Thoracic aorta (tissue), 2 donors: ENCODE data around the gene RNFT2. TPM values are rescaled to one million over a fixed set of nuclear protein-coding genes. Genes with fewer than 3 reads are reported as not detected.

Experiments used
- ATAC-seq: fragments of 150-250 bp; one replicate; pipeline ENCODE4 v1.8.0; 2017; ENCODE audit warnings: low read depth; ENCODE audit not compliant: insufficient number of reproducible peaks, low FRiP score
- DNase-seq: peaks from one replicate; pipeline ENCODE4 v3.0.0-alpha.2; 2020; ENCODE audit warnings: low spot score
- H3K27ac ChIP-seq, 2 donors: fragments of 200-600 bp; sonication (generic); 1 replicate in 1 of 2; 2 replicates in 1 of 2; pipeline ENCODE4 v1.5.1; 2016; ENCODE audit warnings: mild to moderate bottlenecking in 2 of 2, moderate library complexity in 2 of 2
- H3K27me3 ChIP-seq: fragments of 200-600 bp; sonication (generic); replicated peaks from 2 replicates; pipeline ENCODE4 v1.6.0; 2016; ENCODE audit warnings: mild to moderate bottlenecking; ENCODE audit not compliant: insufficient read depth
- H3K36me3 ChIP-seq: fragments of 200-600 bp; sonication (generic); one replicate; pipeline ENCODE4 v1.5.1; 2016
- H3K4me1 ChIP-seq, 2 donors: fragments of 200-600 bp; sonication (generic); 1 replicate in 1 of 2; 2 replicates in 1 of 2; pipeline versions ENCODE4 v1.5.1 to v1.6.0; 2016; ENCODE audit warnings: low read depth in 2 of 2, mild to moderate bottlenecking in 1 of 2; ENCODE audit not compliant: control insufficient read depth in 1 of 2
- H3K4me3 ChIP-seq: fragments of 200-600 bp; sonication (generic); 2 replicates; pipeline ENCODE4 v1.5.1; 2016; ENCODE audit warnings: mild to moderate bottlenecking
- H3K9me3 ChIP-seq: fragments of 200-600 bp; sonication (generic); 2 replicates; pipeline ENCODE4 v1.5.1; 2016
- total RNA-seq, 2 donors: library from RNA; depleted of rRNA; stranded (reverse); fragments of >200 nt; gene quantifications; one replicate each; pipeline versions ENCODE4 v1.1.0 to v1.2.3, GENCODE V29; 2016
- TF ChIP-seq, protein P1 (sequence below): fragments of 200-600 bp; sonication (generic); IDR thresholded peaks from one replicate; pipeline ENCODE4 v1.5.1; 2019; ENCODE audit warnings: antibody characterized with exemption

RNFT2 gene
- total RNA-seq, 2 donors from 2014 or later = 1.1 to 1.5 TPM

DNA sequence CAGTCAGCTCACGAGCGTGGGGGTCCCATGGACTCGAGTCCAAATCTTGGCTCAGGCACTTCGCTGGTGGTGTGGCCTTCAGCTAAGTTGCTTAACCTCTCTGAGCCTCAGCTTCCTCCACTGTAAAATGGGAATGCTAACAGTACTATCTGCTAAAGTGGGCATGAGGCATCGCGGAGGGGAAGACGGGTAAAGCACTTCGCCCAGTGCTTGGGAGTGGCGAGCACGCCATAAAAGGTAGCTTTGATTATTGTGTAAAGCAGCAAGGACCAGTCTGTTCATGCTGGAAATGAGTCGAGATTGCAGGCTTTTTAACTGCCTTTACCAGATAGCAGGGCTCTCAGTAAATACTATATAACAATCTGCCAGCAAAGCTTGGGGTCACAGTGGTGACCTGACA lies 118.6 kb downstream of the RNFT2 start:
- H3K36me3 ChIP-seq = no peaks in the 10 kb centered on the region
- H3K27me3 ChIP-seq = no peaks in the 10 kb centered on the region
- no peak for DNase-seq
- H3K4me3 ChIP-seq = no peak overlapping the region
- no peak overlapping the region for H3K27ac ChIP-seq
- H3K9me3 ChIP-seq = no peaks in the 10 kb centered on the region
- H3K4me1 ChIP-seq = peaks cover 13 to 23% of the 10 kb centered on the region in 2 donors
- ATAC-seq = no peak
- TF ChIP-seq, protein P1, sequence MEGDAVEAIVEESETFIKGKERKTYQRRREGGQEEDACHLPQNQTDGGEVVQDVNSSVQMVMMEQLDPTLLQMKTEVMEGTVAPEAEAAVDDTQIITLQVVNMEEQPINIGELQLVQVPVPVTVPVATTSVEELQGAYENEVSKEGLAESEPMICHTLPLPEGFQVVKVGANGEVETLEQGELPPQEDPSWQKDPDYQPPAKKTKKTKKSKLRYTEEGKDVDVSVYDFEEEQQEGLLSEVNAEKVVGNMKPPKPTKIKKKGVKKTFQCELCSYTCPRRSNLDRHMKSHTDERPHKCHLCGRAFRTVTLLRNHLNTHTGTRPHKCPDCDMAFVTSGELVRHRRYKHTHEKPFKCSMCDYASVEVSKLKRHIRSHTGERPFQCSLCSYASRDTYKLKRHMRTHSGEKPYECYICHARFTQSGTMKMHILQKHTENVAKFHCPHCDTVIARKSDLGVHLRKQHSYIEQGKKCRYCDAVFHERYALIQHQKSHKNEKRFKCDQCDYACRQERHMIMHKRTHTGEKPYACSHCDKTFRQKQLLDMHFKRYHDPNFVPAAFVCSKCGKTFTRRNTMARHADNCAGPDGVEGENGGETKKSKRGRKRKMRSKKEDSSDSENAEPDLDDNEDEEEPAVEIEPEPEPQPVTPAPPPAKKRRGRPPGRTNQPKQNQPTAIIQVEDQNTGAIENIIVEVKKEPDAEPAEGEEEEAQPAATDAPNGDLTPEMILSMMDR = no peak

DNA sequence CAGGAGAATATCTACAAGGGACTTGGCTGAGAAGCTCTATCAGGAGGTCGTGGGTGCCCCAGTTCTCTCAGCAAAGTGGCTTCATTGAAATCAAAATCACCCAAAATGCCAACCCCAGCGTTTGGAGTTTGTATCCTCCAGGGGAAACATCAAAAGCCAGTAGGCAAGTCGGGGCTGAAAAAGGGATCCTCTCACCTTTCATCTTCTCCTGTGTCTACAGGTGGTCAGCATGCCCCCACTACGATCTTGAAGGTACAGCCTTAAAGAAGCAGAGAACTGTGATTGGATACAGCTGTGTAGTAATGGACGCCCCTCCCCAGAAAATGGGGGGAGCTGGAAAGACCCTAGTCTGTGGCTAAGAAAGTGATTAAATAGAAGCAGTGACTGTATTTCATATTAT lies 121.0 kb downstream of the RNFT2 start:
- Histone ChIP-seq H3K27ac (no peak overlapping the region), H3K4me3 (peak overlapping the region; percentile 57), H3K27me3 (no peaks in the 10 kb centered on the region), H3K36me3 (no peaks in the 10 kb centered on the region), H3K4me1 (peaks cover 13 to 24% of the 10 kb centered on the region in 2 donors), H3K9me3 (no peaks in the 10 kb centered on the region)
- ATAC-seq = no peak
- DNase-seq = no peak
- TF ChIP-seq, protein P1 = no peak

DNA sequence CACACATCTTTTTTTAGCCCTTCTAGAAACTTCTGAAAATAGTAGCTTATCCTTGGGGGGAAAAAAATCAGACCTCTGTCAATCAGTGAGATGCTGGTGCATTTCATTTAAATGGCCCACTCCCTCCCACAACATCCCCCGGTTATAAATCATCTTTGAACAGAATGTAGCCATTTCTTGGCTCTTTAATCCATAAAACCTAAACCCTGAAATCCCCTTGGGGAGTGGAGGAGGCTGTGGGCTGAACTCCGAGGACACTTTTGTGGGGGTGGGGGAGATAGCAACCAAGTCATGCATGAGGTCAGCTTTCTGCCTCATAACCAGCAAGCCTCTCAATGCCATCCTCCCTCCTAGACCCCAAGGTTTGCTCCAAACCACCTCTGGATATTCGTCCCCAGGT lies 122.1 kb downstream of the RNFT2 start:
- DNase-seq (no peak), ATAC-seq (no peak)
- Histone ChIP-seq H3K4me1 (peaks cover 21 to 35% of the 10 kb centered on the region in 2 donors), H3K27ac (no peak overlapping the region), H3K27me3 (no peaks in the 10 kb centered on the region), H3K36me3 (no peaks in the 10 kb centered on the region), H3K4me3 (peak overlapping the region; percentile 57), H3K9me3 (no peaks in the 10 kb centered on the region)
- TF ChIP-seq, protein P1 = no peak

DNA sequence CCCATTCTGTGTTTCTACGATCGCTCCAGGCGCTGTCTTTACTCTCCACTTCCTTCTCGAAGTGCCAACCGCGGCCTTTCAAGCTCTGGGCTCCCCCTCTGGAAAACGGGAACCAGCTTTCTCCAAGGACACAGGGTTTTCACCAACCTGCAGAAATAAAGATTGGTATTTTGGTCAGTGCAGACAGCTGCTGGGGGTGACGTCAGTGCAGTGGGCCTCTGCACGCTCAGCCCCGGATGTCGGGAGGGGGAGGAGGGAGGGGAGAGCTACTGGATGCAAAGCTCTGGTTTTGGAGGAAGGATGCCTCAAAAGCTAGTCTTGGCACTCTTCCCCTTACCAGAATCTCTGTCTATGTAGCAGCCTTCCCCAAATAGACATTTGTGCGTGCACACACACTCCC lies 123.2 kb downstream of the RNFT2 start:
- no peaks in the 10 kb centered on the region for H3K27me3 ChIP-seq
- H3K4me1 ChIP-seq = peaks cover 22 to 36% of the 10 kb centered on the region in 2 donors
- TF ChIP-seq, protein P1 = no peak
- H3K27ac ChIP-seq = no peak overlapping the region
- ATAC-seq (no peak), DNase-seq (no peak)
- H3K36me3 ChIP-seq = no peaks in the 10 kb centered on the region
- H3K9me3 ChIP-seq = no peaks in the 10 kb centered on the region
- H3K4me3 ChIP-seq = peak overlapping the region; percentile 41

DNA sequence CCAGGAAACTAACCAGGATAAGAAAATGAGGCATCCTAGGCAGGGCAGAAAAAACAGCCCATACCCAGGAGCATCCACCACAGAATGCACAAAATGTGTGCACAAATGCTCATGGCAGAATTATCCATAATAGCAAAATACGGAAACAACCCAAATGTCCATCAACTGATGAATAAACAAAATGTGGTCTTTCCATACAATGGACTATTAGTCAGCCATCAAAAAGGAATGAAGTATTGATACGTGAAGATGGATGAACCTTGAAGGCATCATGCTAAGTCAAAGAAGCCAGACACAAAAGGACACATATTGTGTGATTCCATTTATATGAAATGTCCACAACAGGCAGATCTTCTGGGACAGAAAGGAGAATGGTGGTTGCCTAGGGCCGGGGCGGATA lies 124.1 kb downstream of the RNFT2 start:
- no peak for DNase-seq
- H3K27ac ChIP-seq = no peak overlapping the region
- no peaks in the 10 kb centered on the region for H3K36me3 ChIP-seq
- ATAC-seq = no peak
- H3K27me3 ChIP-seq = no peaks in the 10 kb centered on the region
- no peak overlapping the region for H3K4me3 ChIP-seq
- TF ChIP-seq, protein P1 = no peak
- H3K4me1 ChIP-seq = peaks cover 22 to 36% of the 10 kb centered on the region in 2 donors
- no peaks in the 10 kb centered on the region for H3K9me3 ChIP-seq
